ENCODE measurements around the gene SORCS2. TPM values are rescaled to one million over a fixed set of nuclear protein-coding genes. Genes with fewer than 3 reads are reported as not detected.
A peak's percentile ranks its signal among the peaks of the same experiment; 100 is the strongest.

SORCS2 gene
- total and polyA plus RNA-seq, 2 of the 13 experiments (the other 11 are each of a cell fraction or from before 2014, with no cell fraction given), result 0.82 to 1.0 TPM

GRCh38 chr4:7770224-7771050 lies 578.1 kb downstream of the SORCS2 start (continued):
- peak; percentile 67 for TF ChIP-seq MAX (IDR thresholded peaks at IDR 0.05)
- TF ChIP-seq PATZ1 (CRISPR knock-in tag; IDR thresholded peaks at IDR 0.05), result no peak
- TF ChIP-seq ZNF780A (CRISPR knock-in tag; IDR thresholded peaks at IDR 0.05), result no peak
- peak; percentile 14 for TF ChIP-seq TEAD3 (CRISPR knock-in tag; optimal IDR thresholded peaks at IDR 0.05; ENCODE audit: borderline replicate concordance)
- no peak for TF ChIP-seq RFXAP (CRISPR knock-in tag; IDR thresholded peaks at IDR 0.05; ENCODE audit: borderline replicate concordance)
- TF ChIP-seq ZMYM2 (CRISPR knock-in tag; IDR thresholded peaks at IDR 0.05), result no peak
- no peak for TF ChIP-seq SMAD1 (CRISPR knock-in tag; IDR thresholded peaks at IDR 0.05; ENCODE audit: borderline replicate concordance, low read depth)
- no peak for TF ChIP-seq ZNF20 (CRISPR knock-in tag; IDR thresholded peaks at IDR 0.05)
- no peak for TF ChIP-seq ZBTB42 (CRISPR knock-in tag; IDR thresholded peaks at IDR 0.05)
- TF ChIP-seq HOXA3 (CRISPR knock-in tag; IDR thresholded peaks at IDR 0.05), result 0 out of 2 replicates have a peak, but pooled peaks have one; percentile 20
- no peak for TF ChIP-seq ZNF180 (CRISPR knock-in tag; IDR thresholded peaks at IDR 0.05; ENCODE audit: borderline replicate concordance, low read depth)
- no peak for TF ChIP-seq HNRNPLL (IDR thresholded peaks at IDR 0.05; ENCODE audit: low read depth, low read length, poor library complexity, severe bottlenecking)
- no peak for TF ChIP-seq ZBTB21 (CRISPR knock-in tag; IDR thresholded peaks at IDR 0.05)
- TF ChIP-seq STAG1 (CRISPR knock-in tag; IDR thresholded peaks at IDR 0.05), result peak; percentile 47
- TF ChIP-seq BRD4 (CRISPR knock-in tag; IDR thresholded peaks at IDR 0.05), result no peak
- TF ChIP-seq RBM22 (optimal IDR thresholded peaks at IDR 0.05; ENCODE audit: low read length), result no peak
- TF ChIP-seq KLF15 (CRISPR knock-in tag; IDR thresholded peaks at IDR 0.05; ENCODE audit: borderline replicate concordance), result no peak
- no peak for TF ChIP-seq RORA (CRISPR knock-in tag; IDR thresholded peaks at IDR 0.05)
- no peak for TF ChIP-seq ZNF549 (CRISPR knock-in tag; IDR thresholded peaks at IDR 0.05)
- TF ChIP-seq MBNL3 (CRISPR knock-in tag; conservative IDR thresholded peaks at IDR 0.05), result no peak
- TF ChIP-seq ZNF773 (CRISPR knock-in tag; IDR thresholded peaks at IDR 0.05; ENCODE audit: borderline replicate concordance), result no peak
- no peak for TF ChIP-seq CAMTA2 (CRISPR knock-in tag; IDR thresholded peaks at IDR 0.05; ENCODE audit: borderline replicate concordance)
- no peak for TF ChIP-seq CC2D1A (CRISPR knock-in tag; IDR thresholded peaks at IDR 0.05)
- no peak for TF ChIP-seq HIVEP1 (CRISPR knock-in tag; IDR thresholded peaks at IDR 0.05)
- no peak for TF ChIP-seq POLR2G (IDR thresholded peaks at IDR 0.05; ENCODE audit: low read depth, low read length)
- TF ChIP-seq, protein P1, sequence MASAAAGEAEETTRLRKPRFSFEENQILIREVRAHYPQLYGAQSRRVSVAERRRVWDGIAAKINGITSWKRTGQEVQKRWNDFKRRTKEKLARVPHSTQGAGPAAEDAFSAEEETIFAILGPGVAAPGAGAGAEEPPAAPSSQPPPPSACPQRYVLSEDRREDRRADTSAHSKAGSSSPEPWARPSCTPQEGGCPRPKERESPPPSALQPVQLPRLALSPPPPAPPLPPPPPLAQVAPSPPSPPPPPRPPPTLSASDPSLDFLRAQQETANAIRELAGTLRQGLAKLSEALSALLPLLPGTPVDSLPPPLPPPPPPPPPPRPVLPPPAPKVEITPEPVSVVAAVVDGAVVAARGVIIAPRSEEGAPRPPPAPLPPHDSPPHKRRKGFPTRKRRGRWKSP (CRISPR knock-in tag; IDR thresholded peaks at IDR 0.05), result no peak
- TF ChIP-seq SIN3A (IDR thresholded peaks at IDR 0.05; ENCODE audit: borderline replicate concordance, low read depth, low read length), result no peak
- no peak for TF ChIP-seq FOXM1 (CRISPR knock-in tag; IDR thresholded peaks at IDR 0.05)
- no peak for TF ChIP-seq PAF1 (CRISPR knock-in tag; IDR thresholded peaks at IDR 0.05)
